PC-3 (cell line): Measurements from ENCODE around the gene AOPEP.

Experiments used
- EZH2 ChIP-seq: fragments of 300-600 bp; sonication (generic); IDR thresholded peaks from one replicate; pipeline ENCODE4 v1.6.1; 2017; ENCODE audit warnings: antibody characterized with exemption, mild to moderate bottlenecking, low read length; ENCODE audit not compliant: unreplicated experiment
- TF ChIP-seq, protein P1 (sequence below): fragments of 300-600 bp; sonication (generic); conservative IDR thresholded peaks from 2 replicates; pipeline ENCODE4 v1.5.1; 2017; ENCODE audit warnings: antibody characterized with exemption, low read depth, mild to moderate bottlenecking, low read length

DNA sequence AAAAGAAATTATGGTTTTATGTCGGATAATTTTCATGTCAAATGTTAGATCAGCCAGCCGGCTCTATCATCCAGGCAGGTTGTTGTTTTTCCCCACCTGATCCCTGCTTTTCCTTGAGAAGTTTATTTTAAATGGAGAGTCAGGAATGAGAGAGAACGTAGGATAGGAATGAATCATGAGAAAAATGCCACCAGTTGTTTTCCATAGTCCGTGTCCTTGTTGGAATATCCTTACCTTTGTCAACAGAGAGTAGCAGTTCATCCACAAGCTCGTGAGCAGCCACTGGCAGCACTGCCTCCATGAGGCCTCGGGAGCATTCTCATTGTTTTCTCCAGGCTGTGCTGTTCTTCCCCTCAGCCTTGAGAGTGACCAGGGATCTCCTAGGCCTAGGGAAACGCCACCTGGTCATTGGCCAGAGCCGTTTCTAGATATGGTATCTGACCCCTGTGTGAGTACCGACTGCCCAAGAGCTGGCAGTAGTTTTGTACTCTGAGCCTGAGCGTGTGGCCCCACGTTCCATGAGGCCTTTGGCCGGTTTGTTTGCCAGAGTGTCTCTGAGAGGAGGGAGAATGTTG lies 297.7 kb downstream of the AOPEP start:
- TF ChIP-seq, protein P1, sequence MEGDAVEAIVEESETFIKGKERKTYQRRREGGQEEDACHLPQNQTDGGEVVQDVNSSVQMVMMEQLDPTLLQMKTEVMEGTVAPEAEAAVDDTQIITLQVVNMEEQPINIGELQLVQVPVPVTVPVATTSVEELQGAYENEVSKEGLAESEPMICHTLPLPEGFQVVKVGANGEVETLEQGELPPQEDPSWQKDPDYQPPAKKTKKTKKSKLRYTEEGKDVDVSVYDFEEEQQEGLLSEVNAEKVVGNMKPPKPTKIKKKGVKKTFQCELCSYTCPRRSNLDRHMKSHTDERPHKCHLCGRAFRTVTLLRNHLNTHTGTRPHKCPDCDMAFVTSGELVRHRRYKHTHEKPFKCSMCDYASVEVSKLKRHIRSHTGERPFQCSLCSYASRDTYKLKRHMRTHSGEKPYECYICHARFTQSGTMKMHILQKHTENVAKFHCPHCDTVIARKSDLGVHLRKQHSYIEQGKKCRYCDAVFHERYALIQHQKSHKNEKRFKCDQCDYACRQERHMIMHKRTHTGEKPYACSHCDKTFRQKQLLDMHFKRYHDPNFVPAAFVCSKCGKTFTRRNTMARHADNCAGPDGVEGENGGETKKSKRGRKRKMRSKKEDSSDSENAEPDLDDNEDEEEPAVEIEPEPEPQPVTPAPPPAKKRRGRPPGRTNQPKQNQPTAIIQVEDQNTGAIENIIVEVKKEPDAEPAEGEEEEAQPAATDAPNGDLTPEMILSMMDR = 0 out of 2 replicates have a peak, but pooled peaks have one; percentile 14
- no peak for TF ChIP-seq EZH2
